Neural progenitor cell (in vitro differentiated cells): ENCODE data around the gene NLGN3.

Experiments used
- CTCF ChIP-seq: fragments of 200-600 bp; sonication (generic); IDR thresholded peaks from 2 replicates; pipeline ENCODE4 v1.5.1; 2017; ENCODE audit warnings: antibody characterized with exemption, mild to moderate bottlenecking
- EZH2 ChIP-seq: fragments of 200-600 bp; sonication (generic); IDR thresholded peaks from 2 replicates; pipeline ENCODE4 v1.6.1; 2017; ENCODE audit warnings: antibody characterized with exemption, mild to moderate bottlenecking, moderate library complexity
- EZH2phosphoT487 ChIP-seq: fragments of 200-600 bp; sonication (generic); IDR thresholded peaks from 2 replicates; pipeline ENCODE4 v1.6.1; 2017; ENCODE audit warnings: antibody characterized with exemption

GRCh38 chrX:71095033-71095432, 49.6 kb upstream of the NLGN3 start:
- TF ChIP-seq CTCF (no peak), EZH2 (no peak), EZH2phosphoT487 (no peak)
